ENCODE data around the gene LY9. TPM values are rescaled to one million over a fixed set of nuclear protein-coding genes. Genes with fewer than 3 reads are reported as not detected.

The LY9 gene
- total and polyA plus RNA-seq, 2 experiments from 2014 or later = not detected

DNA sequence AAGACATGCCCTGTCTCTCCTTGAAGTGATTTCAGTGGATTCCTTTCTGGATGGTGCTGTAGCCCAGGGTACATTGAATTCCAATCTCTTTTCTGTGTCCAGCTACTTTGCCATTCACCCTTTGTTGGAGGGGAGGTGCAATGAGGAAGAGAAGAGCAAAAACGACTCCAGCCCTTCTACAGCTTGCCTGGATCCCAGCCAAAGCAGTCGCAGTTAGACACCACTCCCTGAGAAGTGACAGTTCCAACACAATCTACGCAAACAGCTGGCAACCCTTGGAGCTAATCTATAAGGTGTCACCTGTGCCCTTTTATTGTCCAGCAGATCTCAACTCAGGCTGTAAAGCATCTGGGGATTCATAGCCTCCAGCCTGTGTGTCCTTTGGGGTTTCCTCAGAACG, 62.1 kb downstream of the LY9 start:
- no peaks in the 10 kb centered on the region for H4K20me1 ChIP-seq (replicated peaks; ENCODE audit: insufficient read depth)

DNA sequence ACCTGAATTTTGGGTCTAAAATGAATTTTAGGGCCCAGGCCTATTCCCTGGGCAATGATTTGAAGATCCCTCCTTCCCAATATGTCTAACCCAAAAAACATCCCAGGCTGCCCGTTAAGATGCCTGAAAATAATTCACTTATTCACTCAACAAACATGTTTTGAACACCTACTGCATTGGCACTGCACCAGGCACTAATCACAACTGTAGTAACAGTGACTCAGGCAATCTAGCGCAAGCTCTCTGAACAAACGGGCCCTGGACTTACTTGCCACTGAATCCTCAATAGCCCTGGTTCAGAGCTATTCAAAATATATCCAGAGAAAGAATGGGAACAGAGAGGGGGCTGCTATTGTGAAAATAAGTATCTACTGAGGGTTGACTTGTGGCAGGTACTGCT, 62.5 kb downstream of the LY9 start:
- H3K4me1 ChIP-seq (ENCODE audit: insufficient read depth) = no peaks in the 10 kb centered on the region
- Mint-ChIP-seq H3K9me3 (no peaks in the 10 kb centered on the region), H3K27ac (no peak overlapping the region), H3K27me3 (ENCODE audit: insufficient read depth, low read depth, poor library complexity) (peaks cover 2% of the 10 kb centered on the region), H3K4me1 (no peaks in the 10 kb centered on the region), H3K36me3 (ENCODE audit: low read depth) (no peaks in the 10 kb centered on the region), H3K4me3 (no peak overlapping the region)
- H3K27me3 ChIP-seq (ENCODE audit: insufficient read depth) = no peaks in the 10 kb centered on the region
- no peaks in the 10 kb centered on the region for H3F3A ChIP-seq (replicated peaks; ENCODE audit: low read depth)
- no peak overlapping the region for H3K4me2 ChIP-seq
- TF ChIP-seq, protein P1, sequence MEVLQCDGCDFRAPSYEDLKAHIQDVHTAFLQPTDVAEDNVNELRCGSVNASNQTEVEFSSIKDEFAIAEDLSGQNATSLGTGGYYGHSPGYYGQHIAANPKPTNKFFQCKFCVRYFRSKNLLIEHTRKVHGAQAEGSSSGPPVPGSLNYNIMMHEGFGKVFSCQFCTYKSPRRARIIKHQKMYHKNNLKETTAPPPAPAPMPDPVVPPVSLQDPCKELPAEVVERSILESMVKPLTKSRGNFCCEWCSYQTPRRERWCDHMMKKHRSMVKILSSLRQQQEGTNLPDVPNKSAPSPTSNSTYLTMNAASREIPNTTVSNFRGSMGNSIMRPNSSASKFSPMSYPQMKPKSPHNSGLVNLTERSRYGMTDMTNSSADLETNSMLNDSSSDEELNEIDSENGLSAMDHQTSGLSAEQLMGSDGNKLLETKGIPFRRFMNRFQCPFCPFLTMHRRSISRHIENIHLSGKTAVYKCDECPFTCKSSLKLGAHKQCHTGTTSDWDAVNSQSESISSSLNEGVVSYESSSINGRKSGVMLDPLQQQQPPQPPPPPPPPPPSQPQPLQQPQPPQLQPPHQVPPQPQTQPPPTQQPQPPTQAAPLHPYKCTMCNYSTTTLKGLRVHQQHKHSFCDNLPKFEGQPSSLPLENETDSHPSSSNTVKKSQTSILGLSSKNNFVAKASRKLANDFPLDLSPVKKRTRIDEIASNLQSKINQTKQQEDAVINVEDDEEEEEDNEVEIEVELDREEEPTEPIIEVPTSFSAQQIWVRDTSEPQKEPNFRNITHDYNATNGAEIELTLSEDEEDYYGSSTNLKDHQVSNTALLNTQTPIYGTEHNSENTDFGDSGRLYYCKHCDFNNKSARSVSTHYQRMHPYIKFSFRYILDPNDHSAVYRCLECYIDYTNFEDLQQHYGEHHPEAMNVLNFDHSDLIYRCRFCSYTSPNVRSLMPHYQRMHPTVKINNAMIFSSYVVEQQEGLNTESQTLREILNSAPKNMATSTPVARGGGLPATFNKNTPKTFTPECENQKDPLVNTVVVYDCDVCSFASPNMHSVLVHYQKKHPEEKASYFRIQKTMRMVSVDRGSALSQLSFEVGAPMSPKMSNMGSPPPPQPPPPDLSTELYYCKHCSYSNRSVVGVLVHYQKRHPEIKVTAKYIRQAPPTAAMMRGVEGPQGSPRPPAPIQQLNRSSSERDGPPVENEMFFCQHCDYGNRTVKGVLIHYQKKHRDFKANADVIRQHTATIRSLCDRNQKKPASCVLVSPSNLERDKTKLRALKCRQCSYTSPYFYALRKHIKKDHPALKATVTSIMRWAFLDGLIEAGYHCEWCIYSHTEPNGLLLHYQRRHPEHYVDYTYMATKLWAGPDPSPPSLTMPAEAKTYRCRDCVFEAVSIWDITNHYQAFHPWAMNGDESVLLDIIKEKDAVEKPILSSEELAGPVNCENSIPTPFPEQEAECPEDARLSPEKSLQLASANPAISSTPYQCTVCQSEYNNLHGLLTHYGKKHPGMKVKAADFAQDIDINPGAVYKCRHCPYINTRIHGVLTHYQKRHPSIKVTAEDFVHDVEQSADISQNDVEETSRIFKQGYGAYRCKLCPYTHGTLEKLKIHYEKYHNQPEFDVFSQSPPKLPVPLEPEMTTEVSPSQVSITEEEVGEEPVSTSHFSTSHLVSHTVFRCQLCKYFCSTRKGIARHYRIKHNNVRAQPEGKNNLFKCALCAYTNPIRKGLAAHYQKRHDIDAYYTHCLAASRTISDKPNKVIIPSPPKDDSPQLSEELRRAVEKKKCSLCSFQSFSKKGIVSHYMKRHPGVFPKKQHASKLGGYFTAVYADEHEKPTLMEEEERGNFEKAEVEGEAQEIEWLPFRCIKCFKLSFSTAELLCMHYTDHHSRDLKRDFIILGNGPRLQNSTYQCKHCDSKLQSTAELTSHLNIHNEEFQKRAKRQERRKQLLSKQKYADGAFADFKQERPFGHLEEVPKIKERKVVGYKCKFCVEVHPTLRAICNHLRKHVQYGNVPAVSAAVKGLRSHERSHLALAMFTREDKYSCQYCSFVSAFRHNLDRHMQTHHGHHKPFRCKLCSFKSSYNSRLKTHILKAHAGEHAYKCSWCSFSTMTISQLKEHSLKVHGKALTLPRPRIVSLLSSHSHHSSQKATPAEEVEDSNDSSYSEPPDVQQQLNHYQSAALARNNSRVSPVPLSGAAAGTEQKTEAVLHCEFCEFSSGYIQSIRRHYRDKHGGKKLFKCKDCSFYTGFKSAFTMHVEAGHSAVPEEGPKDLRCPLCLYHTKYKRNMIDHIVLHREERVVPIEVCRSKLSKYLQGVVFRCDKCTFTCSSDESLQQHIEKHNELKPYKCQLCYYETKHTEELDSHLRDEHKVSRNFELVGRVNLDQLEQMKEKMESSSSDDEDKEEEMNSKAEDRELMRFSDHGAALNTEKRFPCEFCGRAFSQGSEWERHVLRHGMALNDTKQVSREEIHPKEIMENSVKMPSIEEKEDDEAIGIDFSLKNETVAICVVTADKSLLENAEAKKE (CRISPR knock-in tag; IDR thresholded peaks at IDR 0.05) = no peak
- TF ChIP-seq, protein P2, sequence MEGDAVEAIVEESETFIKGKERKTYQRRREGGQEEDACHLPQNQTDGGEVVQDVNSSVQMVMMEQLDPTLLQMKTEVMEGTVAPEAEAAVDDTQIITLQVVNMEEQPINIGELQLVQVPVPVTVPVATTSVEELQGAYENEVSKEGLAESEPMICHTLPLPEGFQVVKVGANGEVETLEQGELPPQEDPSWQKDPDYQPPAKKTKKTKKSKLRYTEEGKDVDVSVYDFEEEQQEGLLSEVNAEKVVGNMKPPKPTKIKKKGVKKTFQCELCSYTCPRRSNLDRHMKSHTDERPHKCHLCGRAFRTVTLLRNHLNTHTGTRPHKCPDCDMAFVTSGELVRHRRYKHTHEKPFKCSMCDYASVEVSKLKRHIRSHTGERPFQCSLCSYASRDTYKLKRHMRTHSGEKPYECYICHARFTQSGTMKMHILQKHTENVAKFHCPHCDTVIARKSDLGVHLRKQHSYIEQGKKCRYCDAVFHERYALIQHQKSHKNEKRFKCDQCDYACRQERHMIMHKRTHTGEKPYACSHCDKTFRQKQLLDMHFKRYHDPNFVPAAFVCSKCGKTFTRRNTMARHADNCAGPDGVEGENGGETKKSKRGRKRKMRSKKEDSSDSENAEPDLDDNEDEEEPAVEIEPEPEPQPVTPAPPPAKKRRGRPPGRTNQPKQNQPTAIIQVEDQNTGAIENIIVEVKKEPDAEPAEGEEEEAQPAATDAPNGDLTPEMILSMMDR (conservative IDR thresholded peaks at IDR 0.05; ENCODE audit: low read depth in 2 of 2) = no peak
- TF ChIP-seq JUNB (IDR thresholded peaks at IDR 0.05; ENCODE audit: unreplicated experiment) (no peak), ZNF331 (CRISPR knock-in tag; IDR thresholded peaks at IDR 0.05; ENCODE audit: low read depth) (no peak), STAT1 (IDR thresholded peaks at IDR 0.05; ENCODE audit: unreplicated experiment) (no peak)
- DNase-seq (ENCODE audit: low spot score) (no peak), ATAC-seq (no peak)
- H3K4me3 ChIP-seq = no peak overlapping the region
- H3K36me3 ChIP-seq (ENCODE audit: insufficient read depth) = no peaks in the 10 kb centered on the region
- H3K79me2 ChIP-seq (replicated peaks; ENCODE audit: insufficient read depth) = no peaks in the 10 kb centered on the region
- 0 out of 2 replicates have a peak, but pooled peaks cover 3% of the 10 kb centered on the region for H3K9me2 ChIP-seq (ENCODE audit: insufficient read depth)
- no peak overlapping the region for H3K27ac ChIP-seq (ENCODE audit: low read depth)
- H4K20me1 ChIP-seq (replicated peaks; ENCODE audit: insufficient read depth) = no peaks in the 10 kb centered on the region
- H2AFZ ChIP-seq = no peak overlapping the region

More for the DNA sequence above, 62.1 kb downstream of the LY9 start:
- no peak overlapping the region for H3K27ac ChIP-seq (ENCODE audit: low read depth)
- DNase-seq (ENCODE audit: low spot score) (no peak), ATAC-seq (no peak)
- H3F3A ChIP-seq (replicated peaks; ENCODE audit: low read depth) = no peaks in the 10 kb centered on the region
- no peak overlapping the region for H3K4me3 ChIP-seq
- Mint-ChIP-seq H3K4me1 (no peaks in the 10 kb centered on the region), H3K36me3 (ENCODE audit: low read depth) (no peaks in the 10 kb centered on the region), H3K4me3 (no peak overlapping the region), H3K27me3 (ENCODE audit: insufficient read depth, low read depth, poor library complexity) (peaks cover 2% of the 10 kb centered on the region), H3K9me3 (no peaks in the 10 kb centered on the region), H3K27ac (no peak overlapping the region)
- H3K9me2 ChIP-seq (ENCODE audit: insufficient read depth) = 0 out of 2 replicates have a peak, but pooled peaks cover 3% of the 10 kb centered on the region
- H3K27me3 ChIP-seq (ENCODE audit: insufficient read depth) = no peaks in the 10 kb centered on the region
- H3K4me2 ChIP-seq = no peak overlapping the region
- TF ChIP-seq, protein P3, sequence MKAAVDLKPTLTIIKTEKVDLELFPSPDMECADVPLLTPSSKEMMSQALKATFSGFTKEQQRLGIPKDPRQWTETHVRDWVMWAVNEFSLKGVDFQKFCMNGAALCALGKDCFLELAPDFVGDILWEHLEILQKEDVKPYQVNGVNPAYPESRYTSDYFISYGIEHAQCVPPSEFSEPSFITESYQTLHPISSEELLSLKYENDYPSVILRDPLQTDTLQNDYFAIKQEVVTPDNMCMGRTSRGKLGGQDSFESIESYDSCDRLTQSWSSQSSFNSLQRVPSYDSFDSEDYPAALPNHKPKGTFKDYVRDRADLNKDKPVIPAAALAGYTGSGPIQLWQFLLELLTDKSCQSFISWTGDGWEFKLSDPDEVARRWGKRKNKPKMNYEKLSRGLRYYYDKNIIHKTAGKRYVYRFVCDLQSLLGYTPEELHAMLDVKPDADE (IDR thresholded peaks at IDR 0.05) = no peak
- H3K36me3 ChIP-seq (ENCODE audit: insufficient read depth) = no peaks in the 10 kb centered on the region
- H3K79me2 ChIP-seq (replicated peaks; ENCODE audit: insufficient read depth) = no peaks in the 10 kb centered on the region
- no peak overlapping the region for H2AFZ ChIP-seq
- H3K4me1 ChIP-seq (ENCODE audit: insufficient read depth) = no peaks in the 10 kb centered on the region

Data from GM23338 (cell line).